K562 (cell line): ENCODE measurements around the gene TSPAN18. TPM values are rescaled to one million over a fixed set of nuclear protein-coding genes. Genes with fewer than 3 reads are reported as not detected.

Experiments used
- ATAC-seq: fragments of 200-7000 bp; cut with Tn5 transposase; 3 replicates; pipeline ENCODE4 v1.9.1; 2020; ENCODE audit warnings: moderate library complexity
- BruUV-seq: library from RNA; stranded (reverse); fragments of 400-500 nt; replicated peaks from 2 replicates; lab custom pipeline; 2021; lab: Mats Ljungman, UMichigan
- CTCF ChIA-PET: fragments of 300-600 bp; formaldehyde crosslinking; extraction: SDS; loops from one replicate; lab custom pipeline; 2021; ENCODE audit warnings: low intra/inter-chr PET ratio; lab: Yijun Ruan, JAX
- POLR2A ChIA-PET: fragments of 300-600, 350-650 bp; sonication (Branson Sonifier 250); formaldehyde crosslinking; extraction: SDS; loops from one replicate; lab custom pipeline; 2021; ENCODE audit warnings: antibody characterized with exemption, inconsistent platforms; lab: Yijun Ruan, JAX
- DNase-seq, 4 experiments: peaks; one replicate each; pipeline versions ENCODE4 v3.0.0 to v3.0.0-alpha.2; 2011 to 2018; ENCODE audit warnings: low spot score in 3 of 4, mixed read lengths in 3 of 4; ENCODE audit errors: extremely low read depth in 1 of 4
- FAIRE-seq: peaks from 2 replicates; lab custom pipeline; 2011; peaks lifted over from hg19 to GRCh38; lab: Jason Lieb, UNC
- H2AFZ ChIP-seq: 2 replicates; pipeline ENCODE4 v1.6.0; 2011; ENCODE audit warnings: low read depth, low read length, control low read depth, inconsistent platforms
- H3K27ac ChIP-seq: fragments of 200-600 bp; 3 replicates; pipeline ENCODE4 v1.8.0; 2011; ENCODE audit warnings: low read depth, mild to moderate bottlenecking, control low read depth, inconsistent platforms, low read length, moderate library complexity, mixed read lengths; ENCODE audit errors: extremely low read depth
- H3K27me3 ChIP-seq, 2 experiments: fragments of 300-600 bp in 1 of 2; 2 replicates in 1 of 2; 3 replicates in 1 of 2; pipeline versions ENCODE4 v1.6.0 to v1.8.0; 2011; ENCODE audit warnings: inconsistent platforms in 2 of 2, low read length in 2 of 2, mild to moderate bottlenecking in 1 of 2, mixed read lengths in 1 of 2, moderate library complexity in 1 of 2; ENCODE audit not compliant: control insufficient read depth in 2 of 2, insufficient read depth in 2 of 2
- H3K36me3 ChIP-seq: fragments of 300-600 bp; 3 replicates; pipeline ENCODE4 v1.8.0; 2011; ENCODE audit warnings: mild to moderate bottlenecking, low read length, inconsistent platforms; ENCODE audit not compliant: control insufficient read depth, insufficient read depth
- H3K4me1 ChIP-seq, 2 experiments: fragments of 200-600 bp in 1 of 2; replicated peaks in 1 of 2; 2 replicates in 1 of 2; 3 replicates in 1 of 2; pipeline versions ENCODE4 v1.5.1 to v1.8.0; 2011; ENCODE audit warnings: inconsistent platforms in 2 of 2, low read length in 2 of 2, mild to moderate bottlenecking in 1 of 2, mixed read lengths in 1 of 2, moderate library complexity in 1 of 2; ENCODE audit not compliant: control insufficient read depth in 2 of 2, insufficient read depth in 2 of 2
- H3K4me2 ChIP-seq: 2 replicates; pipeline ENCODE4 v1.6.1; 2011; ENCODE audit warnings: low read length, control low read depth, inconsistent platforms, mixed read lengths; ENCODE audit not compliant: insufficient read depth
- H3K4me3 ChIP-seq: fragments of 200-600 bp; sonication (generic), shearing (Covaris generic); 2 replicates; pipeline ENCODE4 v1.5.1; 2016; ENCODE audit warnings: control low read depth, inconsistent platforms
- H3K79me2 ChIP-seq: fragments of 200-600 bp; 3 replicates; pipeline ENCODE4 v1.8.0; 2011; ENCODE audit warnings: low read length, inconsistent platforms; ENCODE audit not compliant: control insufficient read depth, insufficient read depth
- H3K9ac ChIP-seq, 2 experiments: 2 replicates each; pipeline versions ENCODE4 v1.6.0 to v1.6.1; 2011; ENCODE audit warnings: low read depth in 2 of 2, low read length in 2 of 2, control low read depth in 1 of 2, inconsistent platforms in 1 of 2, mild to moderate bottlenecking in 1 of 2, mixed read lengths in 1 of 2; ENCODE audit not compliant: insufficient read depth in 1 of 2
- H3K9me1 ChIP-seq: one replicate; pipeline ENCODE4 v1.6.0; 2011; ENCODE audit warnings: inconsistent platforms, mild to moderate bottlenecking, low read length, moderate library complexity; ENCODE audit not compliant: control insufficient read depth, insufficient read depth
- H3K9me3 ChIP-seq: replicated peaks from 2 replicates; pipeline ENCODE4 v1.5.1; 2011; ENCODE audit warnings: low read depth, low read length, inconsistent platforms; ENCODE audit not compliant: control insufficient read depth, insufficient read depth
- H4K20me1 ChIP-seq: replicated peaks from 2 replicates; pipeline ENCODE4 v1.6.1; 2011; ENCODE audit warnings: low read length, inconsistent platforms, mixed read lengths; ENCODE audit not compliant: control insufficient read depth, insufficient read depth
- CCNT2 ChIP-seq: IDR thresholded peaks from 2 replicates; pipeline ENCODE4 v1.6.1; 2011; ENCODE audit warnings: borderline replicate concordance, low read depth, mild to moderate bottlenecking, moderate library complexity, mixed read lengths, low read length; ENCODE audit not compliant: insufficient read length; ENCODE audit errors: extremely low read depth
- FOXJ3 ChIP-seq: sonication (generic); formaldehyde crosslinking; IDR thresholded peaks from 2 replicates; pipeline ENCODE4 v1.4.0; 2020; ENCODE audit warnings: mild to moderate bottlenecking, missing genetic modification reagents
- HNRNPK ChIP-seq: fragments of 200-400 bp; formaldehyde crosslinking; IDR thresholded peaks from one replicate; pipeline ENCODE4 v1.6.1; 2018; ENCODE audit warnings: mild to moderate bottlenecking, low read depth, low read length; ENCODE audit not compliant: poor library complexity, severe bottlenecking
- MED1 ChIP-seq: sonication (generic); formaldehyde crosslinking; IDR thresholded peaks from 2 replicates; pipeline ENCODE4 v1.8.1; 2023; ENCODE audit warnings: missing genetic modification reagents, borderline replicate concordance
- MXI1 ChIP-seq: IDR thresholded peaks from 2 replicates; pipeline ENCODE4 v1.6.1; 2011; ENCODE audit warnings: low read depth, mild to moderate bottlenecking, improper control_type of control experiment, low read length
- PYGO2 ChIP-seq: fragments of 450-650 bp; IDR thresholded peaks from 2 replicates; pipeline ENCODE4 v1.6.1; 2016; ENCODE audit warnings: mild to moderate bottlenecking, missing genetic modification characterization, moderate library complexity, missing compliant biosample characterization
- TEAD4 ChIP-seq, 2 experiments: sonication (generic) in 1 of 2; formaldehyde crosslinking in 1 of 2; IDR thresholded peaks; 2 replicates each; pipeline versions ENCODE4 v1.6.1 to v1.8.0; 2012 to 2022; ENCODE audit warnings: borderline replicate concordance in 1 of 2, inconsistent platforms in 1 of 2, low read length in 1 of 2, mild to moderate bottlenecking in 1 of 2, missing genetic modification reagents in 1 of 2
- ZZZ3 ChIP-seq: fragments of 450-650 bp; IDR thresholded peaks from 2 replicates; pipeline ENCODE4 v1.6.1; 2016; ENCODE audit warnings: antibody characterized with exemption, mild to moderate bottlenecking, moderate library complexity
- WGBS: fragments of 100-300 bp; shearing (Covaris generic); methylation state at CpG from one replicate; pipeline ENCODE4 v1.1.6; 2016; ENCODE audit warnings: low coverage, mixed read lengths; ENCODE audit not compliant: insufficient coverage; ENCODE audit errors: missing lambda C conversion rate; 5-methylcytosine and 5-hydroxymethylcytosine counted together
- in situ Hi-C: fragments of 300-500 bp; cut with MboI; formaldehyde crosslinking; loops from 4 replicates; pipeline ENCODE4 v1.15.0; 2018; ENCODE audit warnings: inconsistent platforms, mixed read lengths
- intact Hi-C: fragments of 100-400 bp; cut with micrococcal nuclease; formaldehyde crosslinking; loops from 2 replicates; pipeline ENCODE4 v1.14.2; 2022
- polyA plus RNA-seq, 8 experiments: library from polyadenylated mRNA; depleted of rRNA in 4 of 8; stranded (reverse) in 5 of 8; unstranded in 3 of 8; fragments of >200 nt; fragmentation: Nextera tagmentation in 2 of 8; fragmentation: Illumina TruSeq in 1 of 8; extraction: Ambion mirVana in 2 of 8; extraction: Trizol in 1 of 8; gene quantifications; 2 replicates each; pipeline versions ENCODE4 v1.2.1 to v1.2.3, GENCODE V29; 2011 to 2014; ENCODE audit warnings: inconsistent platforms in 1 of 8, missing spikeins in 1 of 8
- total RNA-seq, 7 experiments: library from RNA; depleted of rRNA in 6 of 7; stranded (reverse); fragments of >200 nt in 6 of 7; fragmentation: Illumina TruSeq in 2 of 7; extraction: Trizol in 2 of 7; gene quantifications; 2 replicates each; pipeline versions ENCODE4 v1.2.1 to v1.2.3, GENCODE V29; 2011 to 2021; ENCODE audit warnings: low replicate concordance in 1 of 7
- TF ChIP-seq, protein P1 (sequence below): sonication (generic); formaldehyde crosslinking; IDR thresholded peaks from 2 replicates; pipeline ENCODE4 v1.8.0; 2022; ENCODE audit warnings: mild to moderate bottlenecking, missing genetic modification reagents
- TF ChIP-seq, protein P2 (sequence below): fragments of 250-450 bp; sonication (Bioruptor Pico); IDR thresholded peaks from 2 replicates; pipeline ENCODE4 v1.8.0; 2021; ENCODE audit warnings: moderate library complexity, mild to moderate bottlenecking, inconsistent platforms
- TF ChIP-seq, protein P3 (sequence below): fragments of 450-650 bp; formaldehyde crosslinking; IDR thresholded peaks from 2 replicates; pipeline ENCODE4 v1.4.0; 2020; ENCODE audit warnings: mild to moderate bottlenecking
- TF ChIP-seq, protein P4 (sequence below): fragments of 250-450 bp; sonication (Bioruptor Pico); IDR thresholded peaks from 2 replicates; pipeline ENCODE4 v1.5.0; 2022; ENCODE audit warnings: mild to moderate bottlenecking

TSPAN18 gene
- total and polyA plus RNA-seq, 9 of the 15 experiments (the other 6 are each of a cell fraction or from before 2014, with no cell fraction given), result 0.17 to 0.35 (median 0.22) TPM; not detected in 4

DNA sequence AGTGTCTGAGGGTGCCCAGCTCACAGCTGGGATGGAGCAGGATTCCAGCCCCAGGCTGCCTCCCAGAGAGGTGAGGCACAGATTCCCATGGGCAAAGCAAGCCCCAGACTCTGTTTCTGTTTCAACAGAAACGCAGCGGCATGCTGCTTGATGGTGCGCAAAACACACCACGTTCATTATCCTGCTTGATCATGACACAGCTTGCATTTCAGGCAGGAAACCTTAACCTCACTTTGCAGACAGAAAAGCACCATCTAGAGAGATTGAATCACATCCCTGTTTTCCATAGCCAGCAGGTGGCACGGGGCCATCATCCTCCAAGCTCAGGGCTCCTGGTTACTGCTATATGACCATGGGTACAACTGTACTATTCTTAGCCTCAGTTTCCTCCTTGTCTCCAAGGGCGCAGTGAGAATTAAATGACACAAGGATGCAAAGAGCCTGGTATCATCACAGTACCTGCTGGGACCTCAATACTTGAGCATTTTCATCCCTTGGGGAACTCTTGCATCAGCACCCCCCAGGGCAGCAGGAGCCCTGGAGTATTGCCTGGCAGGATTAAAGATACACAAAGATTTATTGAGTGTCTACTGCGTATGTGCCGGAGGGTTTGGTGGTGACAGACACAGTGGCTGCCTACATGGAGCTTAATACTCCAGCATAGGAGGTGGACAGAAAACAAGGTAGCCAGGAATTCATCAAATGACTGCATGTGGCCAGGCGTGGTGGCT, 113.9 kb downstream of the TSPAN18 start:
- CTCF ChIA-PET, result no interaction called here
- in situ Hi-C loops, result no loop called here

More for the DNA sequence above, 113.9 kb downstream of the TSPAN18 start:
- Histone ChIP-seq H3K9ac (no peak overlapping the region), H2AFZ (no peak overlapping the region), H3K36me3 (no peaks in the 10 kb centered on the region), H3K27me3 (peaks cover 0 to 19% of the 10 kb centered on the region in 2 experiments; a peak in 1 of 5 replicates), H4K20me1 (no peaks in the 10 kb centered on the region), H3K4me2 (no peak overlapping the region)
- DNase-seq (no peak), FAIRE-seq (no peak), ATAC-seq (no peak)
- WGBS, result 2% methylated on average over 9 of the region's 9 CpGs
- TF ChIP-seq HNRNPK (no peak), MED1 (CRISPR knock-in tag) (no peak), MXI1 (no peak), TEAD4 (IDR thresholded peaks at IDR 0.05; ENCODE audit: low read length) (no peak), TEAD4 (CRISPR knock-in tag; IDR thresholded peaks at IDR 0.05; ENCODE audit: borderline replicate concordance) (no peak), CCNT2 (no peak), ZZZ3 (no peak), PYGO2 (tag) (no peak), FOXJ3 (no peak)
- TF ChIP-seq, protein P1, sequence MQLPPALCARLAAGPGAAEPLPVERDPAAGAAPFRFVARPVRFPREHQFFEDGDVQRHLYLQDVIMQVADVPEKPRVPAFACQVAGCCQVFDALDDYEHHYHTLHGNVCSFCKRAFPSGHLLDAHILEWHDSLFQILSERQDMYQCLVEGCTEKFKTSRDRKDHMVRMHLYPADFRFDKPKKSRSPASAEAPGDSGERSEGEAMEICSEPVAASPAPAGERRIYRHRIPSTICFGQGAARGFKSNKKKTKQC (CRISPR knock-in tag), result no peak
- TF ChIP-seq, protein P2, sequence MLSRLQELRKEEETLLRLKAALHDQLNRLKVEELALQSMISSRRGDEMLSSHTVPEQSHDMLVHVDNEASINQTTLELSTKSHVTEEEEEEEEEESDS, result no peak
- TF ChIP-seq, protein P3, sequence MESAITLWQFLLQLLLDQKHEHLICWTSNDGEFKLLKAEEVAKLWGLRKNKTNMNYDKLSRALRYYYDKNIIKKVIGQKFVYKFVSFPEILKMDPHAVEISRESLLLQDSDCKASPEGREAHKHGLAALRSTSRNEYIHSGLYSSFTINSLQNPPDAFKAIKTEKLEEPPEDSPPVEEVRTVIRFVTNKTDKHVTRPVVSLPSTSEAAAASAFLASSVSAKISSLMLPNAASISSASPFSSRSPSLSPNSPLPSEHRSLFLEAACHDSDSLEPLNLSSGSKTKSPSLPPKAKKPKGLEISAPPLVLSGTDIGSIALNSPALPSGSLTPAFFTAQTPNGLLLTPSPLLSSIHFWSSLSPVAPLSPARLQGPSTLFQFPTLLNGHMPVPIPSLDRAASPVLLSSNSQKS, result no peak
- TF ChIP-seq, protein P4, sequence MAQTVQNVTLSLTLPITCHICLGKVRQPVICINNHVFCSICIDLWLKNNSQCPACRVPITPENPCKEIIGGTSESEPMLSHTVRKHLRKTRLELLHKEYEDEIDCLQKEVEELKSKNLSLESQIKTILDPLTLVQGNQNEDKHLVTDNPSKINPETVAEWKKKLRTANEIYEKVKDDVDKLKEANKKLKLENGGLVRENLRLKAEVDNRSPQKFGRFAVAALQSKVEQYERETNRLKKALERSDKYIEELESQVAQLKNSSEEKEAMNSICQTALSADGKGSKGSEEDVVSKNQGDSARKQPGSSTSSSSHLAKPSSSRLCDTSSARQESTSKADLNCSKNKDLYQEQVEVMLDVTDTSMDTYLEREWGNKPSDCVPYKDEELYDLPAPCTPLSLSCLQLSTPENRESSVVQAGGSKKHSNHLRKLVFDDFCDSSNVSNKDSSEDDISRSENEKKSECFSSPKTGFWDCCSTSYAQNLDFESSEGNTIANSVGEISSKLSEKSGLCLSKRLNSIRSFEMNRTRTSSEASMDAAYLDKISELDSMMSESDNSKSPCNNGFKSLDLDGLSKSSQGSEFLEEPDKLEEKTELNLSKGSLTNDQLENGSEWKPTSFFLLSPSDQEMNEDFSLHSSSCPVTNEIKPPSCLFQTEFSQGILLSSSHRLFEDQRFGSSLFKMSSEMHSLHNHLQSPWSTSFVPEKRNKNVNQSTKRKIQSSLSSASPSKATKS (CRISPR knock-in tag), result no peak
- TF ChIP-seq, all 486 proteins: peak for 0
- Histone ChIP-seq H3K79me2 (no peaks in the 10 kb centered on the region), H3K4me1 (no peaks in the 10 kb centered on the region), H3K27ac (no peak overlapping the region), H3K9me3 (no peaks in the 10 kb centered on the region), H3K4me3 (no peak overlapping the region), H3K9me1 (no peaks in the 10 kb centered on the region)
- POLR2A ChIA-PET, result no interaction called here
- BruUV-seq, result no TSS peak
- intact Hi-C loops, result no loop called here
